Ascending aorta (tissue), 2 donors: ENCODE results near the gene CAPN7. TPM values are rescaled to one million over a fixed set of nuclear protein-coding genes. Genes with fewer than 3 reads are reported as not detected.

Experiments used
- DNase-seq, 2 donors: peaks; one replicate each; pipeline ENCODE4 v3.0.0-alpha.2; 2019; ENCODE audit warnings: low spot score in 2 of 2
- H3K27ac ChIP-seq, 2 donors: fragments of 200-600 bp; sonication (generic); one replicate each; pipeline ENCODE4 v1.5.1; 2016 to 2017; ENCODE audit warnings: mild to moderate bottlenecking in 1 of 2
- H3K27me3 ChIP-seq: fragments of 200-600 bp; sonication (generic); one replicate; pipeline ENCODE4 v1.5.1; 2017
- H3K36me3 ChIP-seq, 2 donors: fragments of 200-600 bp; sonication (generic); one replicate each; pipeline ENCODE4 v1.5.1; 2016
- H3K4me1 ChIP-seq, 2 donors: fragments of 200-600 bp; sonication (generic); one replicate each; pipeline ENCODE4 v1.5.1; 2016 to 2017; ENCODE audit warnings: mild to moderate bottlenecking in 1 of 2
- H3K4me3 ChIP-seq, 2 donors: fragments of 200-600 bp; sonication (generic); one replicate each; pipeline ENCODE4 v1.5.1; 2016 to 2017; ENCODE audit warnings: mild to moderate bottlenecking in 1 of 2
- H3K9me3 ChIP-seq, 2 donors: fragments of 200-600 bp; sonication (generic); one replicate each; pipeline ENCODE4 v1.5.1; 2016
- intact Hi-C: fragments of 100-400 bp; cut with DNase I; formaldehyde crosslinking; loops from one replicate; pipeline ENCODE4 v1.15.1; 2023
- total RNA-seq: library from RNA; depleted of rRNA; stranded (reverse); fragments of >200 nt; gene quantifications from one replicate; pipeline ENCODE4 v1.1.0, GENCODE V29; 2016
- TF ChIP-seq, protein P1 (sequence below), 3 experiments: fragments of 200-600 bp in 2 of 3; fragments of 450-650 bp in 1 of 3; sonication (generic) in 2 of 3; IDR thresholded peaks; one replicate each; pipeline ENCODE4 v1.5.1; 2016 to 2019; ENCODE audit warnings: antibody characterized with exemption in 3 of 3, mild to moderate bottlenecking in 1 of 3, moderate library complexity in 1 of 3

Gene CAPN7
- total RNA-seq, 1 donor from 2014 or later = 38.6 TPM

- DNase-seq = no peak
- Histone ChIP-seq H3K9me3 (no peaks in the 10 kb centered on the region), H3K36me3 (peaks cover 52 to 80% of the 10 kb centered on the region in 2 donors), H3K4me3 (no peak overlapping the region), H3K27me3 (no peaks in the 10 kb centered on the region), H3K27ac (no peak overlapping the region), H3K4me1 (peaks cover 0 to 6% of the 10 kb centered on the region in 2 donors)
- intact Hi-C loops = loop anchor here (5.0 kb wide), 1 partner anchor 181 kb away; no protein-coding TSS in a partner anchor
- TF ChIP-seq, protein P1, sequence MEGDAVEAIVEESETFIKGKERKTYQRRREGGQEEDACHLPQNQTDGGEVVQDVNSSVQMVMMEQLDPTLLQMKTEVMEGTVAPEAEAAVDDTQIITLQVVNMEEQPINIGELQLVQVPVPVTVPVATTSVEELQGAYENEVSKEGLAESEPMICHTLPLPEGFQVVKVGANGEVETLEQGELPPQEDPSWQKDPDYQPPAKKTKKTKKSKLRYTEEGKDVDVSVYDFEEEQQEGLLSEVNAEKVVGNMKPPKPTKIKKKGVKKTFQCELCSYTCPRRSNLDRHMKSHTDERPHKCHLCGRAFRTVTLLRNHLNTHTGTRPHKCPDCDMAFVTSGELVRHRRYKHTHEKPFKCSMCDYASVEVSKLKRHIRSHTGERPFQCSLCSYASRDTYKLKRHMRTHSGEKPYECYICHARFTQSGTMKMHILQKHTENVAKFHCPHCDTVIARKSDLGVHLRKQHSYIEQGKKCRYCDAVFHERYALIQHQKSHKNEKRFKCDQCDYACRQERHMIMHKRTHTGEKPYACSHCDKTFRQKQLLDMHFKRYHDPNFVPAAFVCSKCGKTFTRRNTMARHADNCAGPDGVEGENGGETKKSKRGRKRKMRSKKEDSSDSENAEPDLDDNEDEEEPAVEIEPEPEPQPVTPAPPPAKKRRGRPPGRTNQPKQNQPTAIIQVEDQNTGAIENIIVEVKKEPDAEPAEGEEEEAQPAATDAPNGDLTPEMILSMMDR (IDR thresholded peaks at IDR 0.05) = no peak
Observed at GRCh38 chr3:15215996-15216395, 9.9 kb downstream of the CAPN7 start.

- intact Hi-C loops = loop anchor here (5.0 kb wide), 1 partner anchor 181 kb away; no protein-coding TSS in a partner anchor
- Histone ChIP-seq H3K36me3 (peaks cover 57 to 84% of the 10 kb centered on the region in 2 donors), H3K4me3 (no peak overlapping the region), H3K9me3 (no peaks in the 10 kb centered on the region), H3K27ac (no peak overlapping the region), H3K27me3 (no peaks in the 10 kb centered on the region), H3K4me1 (peaks cover 0 to 5% of the 10 kb centered on the region in 2 donors)
- no peak for DNase-seq
- TF ChIP-seq, protein P1 (IDR thresholded peaks at IDR 0.05) = no peak
Observed at GRCh38 chr3:15216501-15216900, 10.5 kb downstream of the CAPN7 start.

DNA sequence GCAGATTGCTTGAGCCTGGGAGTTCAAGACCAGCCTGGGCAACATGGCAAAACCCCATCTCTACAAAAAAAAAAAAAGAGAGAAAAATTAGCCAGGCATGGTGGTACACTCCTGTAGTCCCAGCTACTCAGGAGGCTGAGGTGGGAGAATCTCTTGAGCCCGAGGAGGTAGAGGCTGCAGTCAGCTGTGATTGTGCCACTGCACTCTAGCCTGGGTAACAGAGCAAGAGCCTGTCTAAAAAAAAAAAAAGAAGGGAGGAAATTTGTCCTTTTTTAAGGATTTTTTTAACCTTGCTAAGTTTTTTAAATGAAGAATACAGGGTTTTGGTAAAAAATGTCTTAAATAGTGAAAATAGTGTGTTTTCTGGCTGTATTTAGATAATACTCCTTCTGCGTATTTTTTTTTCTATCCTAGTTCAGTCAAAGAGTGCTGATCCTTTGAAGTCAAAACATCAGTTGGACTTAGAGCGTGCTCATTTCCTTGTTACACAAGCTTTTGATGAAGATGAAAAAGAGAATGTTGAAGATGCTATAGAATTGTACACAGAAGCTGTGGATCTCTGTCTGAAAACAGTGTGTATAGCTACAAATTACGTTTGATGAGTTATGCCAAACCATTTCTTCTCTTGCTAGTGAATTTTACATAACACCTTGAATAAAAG lies 11.1 kb downstream of the CAPN7 start:
- DNase-seq = no peak
- TF ChIP-seq, protein P1 (IDR thresholded peaks at IDR 0.05) = no peak
- Histone ChIP-seq H3K27me3 (no peaks in the 10 kb centered on the region), H3K4me1 (peaks cover 0 to 3% of the 10 kb centered on the region in 2 donors), H3K4me3 (no peak overlapping the region), H3K27ac (no peak overlapping the region), H3K9me3 (no peaks in the 10 kb centered on the region), H3K36me3 (peaks cover 61 to 87% of the 10 kb centered on the region in 2 donors)
- intact Hi-C loops = loop anchor here (5.0 kb wide), 1 partner anchor 180 kb away; no protein-coding TSS in a partner anchor

DNA sequence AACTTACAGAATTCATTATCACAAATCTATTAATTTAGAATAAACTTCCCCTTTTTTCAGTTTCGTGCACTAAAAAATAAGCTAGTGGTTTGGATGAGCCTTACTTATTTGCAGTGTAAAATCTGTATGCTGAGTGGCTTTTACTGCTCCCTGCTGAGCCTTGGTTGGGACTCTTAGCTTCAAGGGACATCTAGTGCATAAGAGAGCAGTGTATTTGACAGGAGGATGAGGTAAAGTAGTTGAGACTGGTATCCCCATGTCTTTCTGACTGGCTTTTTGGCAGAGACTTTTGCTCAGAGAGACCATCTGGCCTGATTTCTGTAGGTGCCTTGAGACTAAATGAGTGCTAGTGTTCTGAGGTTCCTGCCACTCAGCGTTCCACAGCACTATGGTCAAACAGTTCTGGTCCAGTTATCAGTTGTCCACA lies 11.8 kb downstream of the CAPN7 start:
- Histone ChIP-seq H3K36me3 (peaks cover 68 to 87% of the 10 kb centered on the region in 2 donors), H3K9me3 (no peaks in the 10 kb centered on the region), H3K27me3 (no peaks in the 10 kb centered on the region), H3K27ac (no peak overlapping the region), H3K4me1 (peaks cover 0 to 3% of the 10 kb centered on the region in 2 donors), H3K4me3 (no peak overlapping the region)
- TF ChIP-seq, protein P1 (IDR thresholded peaks at IDR 0.05) = no peak
- DNase-seq = no peak
- intact Hi-C loops = loop anchor here (5.0 kb wide), 1 partner anchor 179 kb away; no protein-coding TSS in a partner anchor

DNA sequence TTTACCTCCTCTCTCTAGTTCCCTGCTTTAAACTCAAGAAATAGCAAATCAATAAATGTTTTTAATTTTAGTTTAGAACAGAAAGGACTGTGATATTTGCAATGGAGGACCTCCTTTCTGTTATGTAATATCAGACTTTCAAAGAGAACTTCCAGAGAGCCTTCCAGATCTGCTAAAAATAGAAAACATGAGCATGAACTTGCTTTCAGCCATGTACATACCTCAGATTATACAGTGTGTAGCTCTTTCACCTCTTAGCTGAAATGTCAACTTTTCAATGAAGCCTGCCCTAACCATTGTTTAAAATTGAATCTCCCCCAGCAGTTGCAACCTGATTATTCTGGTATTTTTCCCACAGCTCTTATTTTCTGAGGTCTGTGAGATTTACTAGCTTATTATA lies 12.6 kb downstream of the CAPN7 start:
- intact Hi-C loops = loop anchor here (5.0 kb wide), 1 partner anchor 179 kb away; no protein-coding TSS in a partner anchor
- TF ChIP-seq, protein P1 (IDR thresholded peaks at IDR 0.05) = no peak
- no peak overlapping the region for H3K27ac ChIP-seq
- H3K27me3 ChIP-seq = no peaks in the 10 kb centered on the region
- peaks cover 0 to 3% of the 10 kb centered on the region in 2 donors for H3K4me1 ChIP-seq
- H3K9me3 ChIP-seq = no peaks in the 10 kb centered on the region
- H3K4me3 ChIP-seq = no peak overlapping the region
- H3K36me3 ChIP-seq = peaks cover 71 to 84% of the 10 kb centered on the region in 2 donors
- DNase-seq = no peak
